GOT3 (cell line): Measurements from ENCODE around the gene C4orf46.
"Not testable (repeated sequence)": the region's sequence is repeated elsewhere in the genome, so short reads cannot be mapped to it uniquely, and the experiment has no call there.

Experiments used
- DNase-seq: peaks from one replicate; lab custom pipeline; 2025; ENCODE audit warnings: mixed read lengths; lab: John Stamatoyannopoulos, UW

The C4orf46 gene

DNA sequence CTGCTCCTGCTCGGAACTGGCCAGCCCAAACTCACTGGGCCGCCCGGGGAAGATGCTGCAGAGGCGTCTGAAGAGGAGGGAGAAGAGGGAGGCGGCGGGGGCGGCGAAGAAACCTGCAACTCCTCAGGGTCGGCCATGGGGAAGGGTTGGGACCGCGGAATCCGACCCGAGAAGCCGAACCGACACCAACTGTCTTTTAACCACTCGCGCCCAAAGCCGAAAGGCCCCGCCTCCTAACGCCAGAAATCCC lies at the start of gene C4orf46:
Gene C4orf46 (minus strand): TSS at position 223 of the 250 bp plus-strand sequence. CDS start 86 bp downstream, at position 137.
- DNase-seq, result no peak

DNA sequence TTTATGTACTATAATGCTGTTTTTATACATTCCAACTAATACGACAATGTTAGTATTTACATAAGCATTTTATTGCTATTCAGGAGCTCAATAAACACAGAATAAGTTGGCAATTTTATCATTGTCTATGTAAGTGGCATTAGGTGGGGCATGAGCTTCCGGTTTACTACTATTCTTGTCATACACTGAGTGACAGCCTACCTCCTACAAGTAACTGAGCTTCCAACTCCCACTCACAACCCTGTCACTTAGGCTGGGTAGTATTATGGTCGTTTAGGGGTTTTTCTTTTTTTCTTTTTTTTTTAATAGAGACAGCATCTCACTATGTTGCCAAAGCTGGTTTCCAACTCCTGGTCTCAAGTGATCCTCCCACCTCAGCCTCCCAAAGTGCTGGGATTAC lies 44.1 kb upstream of the C4orf46 start:
- no peak for DNase-seq

DNA sequence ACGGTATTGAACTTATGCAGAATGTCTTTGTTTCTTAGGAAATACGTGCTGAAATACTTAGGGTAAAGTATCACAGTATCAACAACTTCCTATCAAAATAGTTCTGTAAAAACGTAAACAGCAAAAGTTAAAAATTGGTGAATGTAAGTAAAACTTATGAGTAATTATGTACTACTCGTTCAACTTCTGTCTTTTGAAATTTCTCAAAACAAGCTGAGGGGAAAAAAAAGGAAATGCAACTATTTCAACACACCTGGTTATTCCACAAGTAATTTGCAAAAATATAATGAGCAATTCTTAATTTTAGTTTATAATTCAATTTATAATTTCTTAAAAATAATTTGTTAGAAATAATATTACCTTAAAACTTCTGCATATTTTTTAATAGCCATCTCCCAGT lies 43.2 kb upstream of the C4orf46 start:
- DNase-seq, result no peak

DNA sequence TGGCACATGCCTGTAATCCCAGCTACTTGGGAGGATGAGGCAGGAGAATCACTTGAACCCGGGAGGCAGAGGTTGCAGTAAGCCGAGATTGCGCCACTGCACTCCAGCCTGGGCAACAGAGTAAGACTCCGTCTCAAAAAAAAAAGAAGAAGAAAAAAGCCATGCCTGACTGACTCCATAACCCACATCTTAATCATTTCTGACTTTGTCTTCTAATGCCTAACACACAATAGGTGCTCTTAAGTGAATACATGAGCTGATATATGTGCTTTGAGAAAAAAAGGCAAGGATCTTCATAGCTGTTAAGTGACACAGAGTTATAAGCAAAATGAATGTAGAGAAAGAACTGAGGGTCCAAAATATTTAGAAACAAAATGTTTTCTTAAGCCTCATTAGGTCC lies 40.9 kb upstream of the C4orf46 start:
- not testable (repeated sequence) for DNase-seq

DNA sequence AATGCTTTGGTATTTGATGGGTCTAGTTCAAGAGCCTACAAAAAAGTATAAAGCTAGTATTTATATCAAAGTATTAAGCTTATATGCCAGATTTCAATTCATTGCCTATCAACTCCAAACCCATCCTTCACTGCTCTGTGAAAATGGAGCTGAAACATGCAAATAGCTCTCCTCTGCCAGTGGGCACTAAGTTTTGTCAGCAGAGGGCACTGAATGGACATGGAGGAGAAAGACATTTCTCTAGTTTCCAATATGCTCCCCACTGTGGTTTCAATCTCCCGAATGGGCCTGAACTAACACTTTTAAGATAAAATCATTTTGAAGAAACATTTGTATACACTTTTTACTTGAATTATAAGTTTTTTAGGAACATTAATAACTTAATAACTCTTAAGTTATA lies 39.1 kb upstream of the C4orf46 start:
- DNase-seq, result no peak

DNA sequence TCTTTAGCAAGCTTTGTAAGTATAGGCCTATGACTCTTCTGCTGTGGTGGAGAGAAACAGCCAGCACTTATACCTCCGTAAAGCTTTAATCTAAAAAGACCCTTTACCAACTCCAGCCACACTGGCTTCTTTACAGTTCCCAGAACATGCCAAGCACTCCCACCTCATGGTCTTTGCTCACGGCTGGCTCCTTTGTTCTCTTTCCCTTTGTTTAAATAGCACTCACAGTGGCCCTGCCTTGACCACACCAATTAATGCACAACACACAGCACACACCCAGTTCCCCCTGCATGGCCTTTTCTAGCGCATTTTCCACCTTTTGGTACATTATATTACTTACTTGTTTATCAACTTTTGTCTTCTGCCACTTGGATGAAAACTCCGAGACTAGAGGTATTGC lies 32.6 kb upstream of the C4orf46 start:
- DNase-seq, result no peak

DNA sequence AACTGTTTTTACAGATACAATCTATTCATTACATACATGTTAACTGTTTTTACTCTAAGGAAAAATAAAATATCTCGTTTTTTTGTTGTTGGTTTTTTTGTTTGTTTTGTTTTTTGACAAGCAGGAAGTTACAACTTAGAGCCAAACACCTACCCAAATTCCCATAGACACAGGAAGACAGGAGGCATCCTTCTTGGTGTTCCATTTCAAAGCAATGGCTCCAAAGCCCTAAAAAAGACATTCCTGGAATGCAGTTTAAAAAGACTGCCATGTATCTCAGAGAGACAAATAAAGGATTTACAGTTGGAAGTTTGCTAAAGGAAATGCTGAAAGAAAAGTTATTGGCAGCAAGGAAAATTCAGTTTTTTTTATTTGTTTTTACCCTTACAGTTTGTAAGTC lies 17.1 kb upstream of the C4orf46 start:
- DNase-seq, result no peak

DNA sequence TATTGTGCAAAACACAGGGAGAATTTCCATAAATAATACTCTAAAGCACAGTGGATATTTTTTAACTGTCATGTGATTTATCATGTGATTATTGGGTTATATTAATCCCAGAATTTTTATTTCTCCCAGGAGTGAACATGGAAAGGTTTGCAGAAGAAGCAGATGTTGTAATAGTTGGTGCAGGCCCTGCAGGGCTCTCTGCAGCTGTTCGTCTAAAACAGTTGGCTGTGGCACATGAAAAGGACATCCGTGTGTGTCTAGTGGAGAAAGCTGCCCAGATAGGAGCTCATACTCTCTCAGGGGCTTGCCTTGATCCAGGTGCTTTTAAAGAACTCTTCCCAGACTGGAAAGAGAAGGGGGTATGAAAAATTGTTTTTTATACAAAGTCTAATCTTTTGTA lies 10.4 kb upstream of the C4orf46 start:
- DNase-seq, result no peak

DNA sequence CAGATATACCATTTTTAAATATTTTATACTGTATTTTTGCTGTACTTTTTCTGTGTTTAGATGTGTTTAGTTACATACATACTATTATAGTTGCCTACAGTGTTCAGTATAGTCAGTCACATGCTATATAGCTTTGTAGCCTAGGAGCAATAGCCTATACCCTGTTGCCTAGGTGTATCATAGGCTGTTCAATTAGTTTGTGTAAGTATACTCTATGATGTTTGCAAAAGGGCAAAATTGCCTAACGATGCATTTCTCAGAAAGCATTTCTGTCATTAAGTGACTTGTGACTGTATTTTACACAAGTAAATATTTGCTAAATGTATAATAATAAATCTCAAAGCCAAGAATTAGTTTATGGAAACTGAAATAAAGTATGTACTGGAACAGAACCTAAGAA lies 9.9 kb upstream of the C4orf46 start:
- no peak for DNase-seq

DNA sequence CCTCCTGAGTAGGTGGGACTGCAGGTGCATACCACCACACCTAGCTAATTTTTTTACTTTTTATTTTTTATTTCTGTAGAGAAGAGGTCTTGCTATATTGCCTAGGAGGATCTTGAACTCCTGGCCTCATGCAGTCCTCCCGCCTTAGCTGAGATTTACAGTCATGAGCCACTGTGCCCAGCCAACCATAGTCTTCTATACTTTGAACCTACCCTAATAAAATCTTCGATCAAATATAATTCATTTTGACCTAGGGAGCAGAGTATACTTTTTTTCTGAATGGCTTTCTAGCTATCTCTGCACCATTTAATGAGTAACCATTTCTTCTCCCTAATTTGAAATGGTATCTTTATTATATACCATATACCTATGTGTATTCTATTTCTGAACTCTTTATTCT lies 7.1 kb upstream of the C4orf46 start:
- no peak for DNase-seq

DNA sequence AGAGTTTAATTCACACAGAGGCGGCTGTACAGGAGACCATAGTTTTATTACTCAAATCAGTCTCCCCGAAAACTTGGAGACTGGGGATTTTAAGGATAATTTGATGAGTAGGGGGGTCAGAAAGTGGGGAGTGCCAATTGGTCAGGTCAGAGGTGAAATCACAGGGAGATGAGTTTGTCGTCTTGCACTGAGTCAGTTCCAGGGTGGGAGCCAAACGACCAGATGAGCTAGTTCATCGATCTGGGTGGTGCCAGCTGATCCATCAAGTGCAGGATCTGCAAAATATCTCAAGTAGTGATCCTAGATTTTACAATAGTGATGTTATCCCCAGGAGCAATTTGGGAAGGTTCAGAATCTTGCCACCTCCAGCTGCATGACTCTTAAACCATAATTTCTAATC lies 4.4 kb upstream of the C4orf46 start:
- no peak for DNase-seq

DNA sequence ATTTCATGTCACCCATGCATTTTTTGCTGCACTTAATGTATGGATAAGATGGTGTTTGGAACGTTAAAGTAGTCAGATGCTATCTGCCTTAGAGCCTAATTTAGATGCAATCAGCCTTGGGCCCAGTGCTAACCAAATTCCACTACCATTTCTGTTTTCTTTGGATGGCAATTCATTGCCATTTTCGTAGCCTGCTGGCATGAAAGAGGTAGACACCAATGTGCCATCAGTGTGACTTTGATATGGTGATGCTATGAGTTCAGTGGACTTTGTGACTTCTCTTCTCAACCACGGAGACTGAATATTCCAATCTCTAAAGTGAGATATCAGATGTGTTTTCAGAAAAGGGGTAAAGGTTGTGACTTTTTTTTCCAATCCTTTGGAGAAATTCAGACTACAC lies 1.9 kb upstream of the C4orf46 start:
- no peak for DNase-seq

DNA sequence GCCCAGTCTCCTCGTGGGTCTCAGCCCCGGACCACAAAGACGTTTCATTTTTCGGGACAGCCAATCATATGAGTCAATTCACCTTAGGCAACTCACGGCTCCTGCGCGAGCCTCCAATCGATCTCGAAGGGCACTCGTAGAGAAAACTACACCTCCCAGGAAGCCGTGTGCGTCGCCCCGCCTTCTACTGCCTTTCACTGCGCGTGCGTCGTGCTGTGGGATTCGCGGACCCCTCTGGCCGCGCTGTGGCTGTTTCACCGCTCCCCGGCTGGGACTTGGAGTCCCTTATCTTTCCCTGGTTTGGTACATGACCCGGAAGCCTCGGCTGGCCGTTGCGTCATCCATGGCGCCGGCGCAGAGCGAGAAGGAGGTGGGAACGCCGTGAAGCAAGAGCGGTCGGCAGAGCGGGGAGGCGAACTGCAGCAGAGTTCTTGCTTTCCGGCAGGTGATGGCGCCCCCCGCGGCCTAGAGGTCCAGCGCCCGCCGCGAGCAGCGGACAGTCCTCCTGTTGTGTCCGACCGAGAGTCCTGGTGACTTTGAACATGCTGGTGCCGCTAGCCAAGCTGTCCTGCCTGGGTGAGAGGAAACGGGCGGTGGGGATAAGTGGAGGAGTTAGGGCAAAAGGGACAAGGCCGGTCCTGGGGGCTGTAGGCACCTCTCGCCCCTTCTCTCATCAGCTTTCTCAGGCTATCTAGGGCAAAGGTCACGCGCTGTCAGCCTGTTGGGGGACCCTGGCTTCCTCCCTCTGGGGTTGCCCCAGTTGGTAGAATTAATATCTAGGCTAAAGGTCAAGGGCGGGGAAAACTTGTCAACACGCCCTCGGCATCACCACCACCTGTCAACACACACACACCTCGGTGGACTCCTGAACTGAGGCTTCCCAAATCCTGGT lies 474 bp upstream of the C4orf46 start, which contains the start of gene ETFDH:
Gene ETFDH (plus strand): TSS at position 382 of the 892 bp plus-strand sequence. CDS start 161 bp downstream, at position 543.
- DNase-seq, result peak; percentile 86

DNA sequence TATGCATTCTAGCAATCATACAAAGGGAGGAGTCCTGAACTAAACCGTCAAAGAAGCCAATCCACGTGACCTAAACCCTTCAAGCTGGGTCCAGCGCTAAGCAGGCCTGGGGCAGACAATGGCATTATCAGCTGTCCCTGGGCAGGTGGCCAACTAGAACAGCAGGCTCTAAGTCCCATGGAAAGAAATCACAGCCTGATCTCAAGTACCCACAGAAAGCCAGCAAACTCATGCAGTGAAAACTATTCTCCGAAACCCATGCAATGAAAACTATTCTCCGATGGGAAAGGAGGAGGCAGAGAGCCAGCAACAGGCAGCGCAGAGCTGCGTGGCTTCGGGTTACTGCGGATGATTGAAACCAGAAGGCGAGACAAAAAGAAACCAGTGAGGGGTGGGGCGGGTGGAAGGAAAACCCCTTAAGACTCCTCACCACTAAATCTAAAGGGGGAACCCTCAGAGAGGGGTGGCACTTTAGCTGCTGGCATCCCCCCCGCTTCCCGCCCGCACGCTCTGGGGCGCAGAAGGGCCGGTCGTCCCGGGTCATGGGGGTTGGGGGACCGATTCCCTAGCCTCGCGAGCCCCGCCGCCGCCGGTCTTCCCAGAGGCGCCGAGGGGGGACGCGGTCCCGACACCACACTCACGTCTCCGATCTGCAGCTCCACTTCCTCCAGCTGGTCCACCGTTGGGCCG lies 567 bp downstream of the C4orf46 start:
- no peak for DNase-seq

DNA sequence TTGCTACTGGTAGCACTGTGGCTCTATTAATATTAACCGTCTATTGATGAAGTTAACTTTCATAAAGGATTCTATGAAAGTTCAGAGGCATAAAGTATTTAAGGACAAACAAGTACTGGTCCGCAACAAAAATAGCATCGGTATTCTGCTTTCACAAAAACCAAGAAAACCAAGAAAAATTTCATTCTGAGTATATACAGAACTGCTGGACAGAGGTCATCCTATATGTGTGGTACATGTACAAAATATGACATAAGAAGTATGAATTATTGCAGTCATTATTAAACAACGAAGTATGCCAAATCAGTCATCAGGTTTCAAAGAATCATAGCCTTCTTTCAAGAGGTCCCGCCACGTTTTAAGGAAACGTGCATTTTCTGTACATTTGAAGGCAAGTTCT lies 2.4 kb downstream of the C4orf46 start:
- DNase-seq, result no peak

DNA sequence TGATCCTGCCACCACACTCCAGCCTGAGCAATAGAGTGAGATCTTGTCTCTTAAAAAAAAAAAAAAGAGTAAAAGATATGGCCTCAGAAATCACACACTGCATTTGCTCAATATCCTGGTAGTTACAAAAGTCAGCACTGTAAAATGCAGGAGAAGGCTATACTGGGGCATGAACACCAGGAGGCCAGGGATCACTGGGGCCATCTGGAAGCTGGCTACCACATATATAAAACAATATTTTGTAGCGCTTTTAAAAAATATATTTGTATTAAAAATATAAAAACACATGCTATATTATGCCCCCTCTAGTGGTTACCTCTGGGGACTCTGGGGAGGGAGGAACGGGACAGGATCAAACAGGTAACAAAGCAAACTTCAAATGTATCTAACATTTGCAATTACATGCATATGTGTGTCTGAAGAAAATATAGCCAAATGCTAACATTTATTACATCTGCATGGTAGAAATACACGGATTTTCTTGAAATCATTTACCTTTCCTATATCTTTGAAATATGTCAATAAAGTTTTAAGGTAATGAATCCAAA lies 4.0 kb downstream of the C4orf46 start:
- no peak for DNase-seq

DNA sequence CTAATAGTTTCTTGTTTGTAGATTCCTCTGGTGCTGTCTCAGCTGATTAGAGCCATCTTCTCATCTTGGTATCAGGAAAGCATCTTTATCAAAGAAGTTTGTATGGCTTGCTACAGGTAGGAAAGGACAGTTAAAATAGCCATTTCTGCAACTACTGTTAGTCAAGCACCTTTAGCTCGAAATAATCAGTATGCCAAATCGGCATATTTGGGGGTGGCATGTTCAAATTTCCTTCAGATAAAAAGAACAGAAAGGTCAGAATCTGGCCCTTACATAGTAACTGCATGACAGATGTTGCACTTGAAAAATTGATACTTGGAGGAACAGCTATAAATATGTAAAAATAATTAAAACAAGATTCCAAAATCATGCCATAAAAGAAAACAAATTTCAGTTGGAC lies 4.8 kb downstream of the C4orf46 start:
- no peak for DNase-seq

DNA sequence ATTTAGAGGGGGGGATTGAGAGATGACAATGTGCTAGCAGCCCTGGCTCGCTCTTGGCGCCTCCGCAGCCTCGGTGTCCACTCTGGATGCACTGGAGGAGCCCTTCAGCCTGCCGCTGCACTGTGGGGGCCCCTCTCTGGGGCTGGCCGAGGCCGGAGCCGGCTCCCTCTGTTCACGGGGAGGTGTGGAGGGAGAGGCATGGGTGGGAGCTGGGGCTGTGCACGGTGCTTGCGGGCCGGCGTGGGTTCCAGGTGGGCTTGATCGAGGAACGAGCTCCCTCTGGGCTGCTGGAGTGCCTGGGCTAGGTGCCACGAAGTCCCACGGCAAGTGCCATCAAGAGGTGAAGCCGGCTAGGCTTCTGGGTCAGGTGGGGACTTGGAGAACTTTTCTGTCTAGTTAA lies 6.9 kb downstream of the C4orf46 start:
- no peak for DNase-seq

DNA sequence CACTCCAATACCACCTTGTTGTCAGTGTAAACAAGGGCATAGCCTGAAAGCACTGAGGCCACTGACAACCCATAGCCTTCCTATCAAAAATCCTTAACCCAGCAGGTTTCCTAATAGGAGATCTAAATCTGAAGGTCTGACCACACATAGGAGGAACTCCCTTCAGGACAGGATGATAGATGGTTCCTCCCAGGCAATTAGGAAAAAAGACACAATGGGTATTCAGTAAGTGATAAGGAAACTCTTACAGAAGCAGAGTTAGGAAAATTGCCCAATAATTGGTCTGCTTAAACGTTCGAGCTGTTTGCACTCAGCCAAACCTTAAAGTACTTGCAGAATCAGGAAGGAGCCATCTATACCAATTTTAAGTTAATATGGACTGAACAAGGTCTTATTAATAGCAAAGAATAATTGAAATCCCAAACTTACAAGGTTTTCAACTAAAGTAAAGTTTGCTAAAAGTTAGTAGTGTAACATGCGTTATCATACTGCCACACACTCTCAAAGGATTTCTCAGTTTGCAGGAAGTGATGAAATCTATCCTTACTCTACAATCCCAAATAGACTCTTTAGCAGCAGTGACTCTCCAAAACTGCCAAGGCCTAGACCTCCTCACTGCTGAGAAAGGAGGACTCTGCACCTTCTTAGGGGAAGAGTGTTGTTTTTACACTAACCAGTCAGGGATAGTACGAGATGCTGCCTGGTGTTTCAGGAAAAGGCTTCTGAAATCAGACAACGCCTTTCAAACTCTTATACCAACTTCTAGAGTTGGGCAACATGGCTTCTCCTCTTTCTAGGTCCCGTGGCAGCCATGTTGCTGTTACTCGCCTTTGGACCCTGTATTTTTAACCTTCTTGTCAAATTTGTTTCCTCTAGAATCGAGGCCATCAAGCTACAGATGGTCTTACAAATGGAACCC lies 7.7 kb downstream of the C4orf46 start:
- not testable (repeated sequence) for DNase-seq

DNA sequence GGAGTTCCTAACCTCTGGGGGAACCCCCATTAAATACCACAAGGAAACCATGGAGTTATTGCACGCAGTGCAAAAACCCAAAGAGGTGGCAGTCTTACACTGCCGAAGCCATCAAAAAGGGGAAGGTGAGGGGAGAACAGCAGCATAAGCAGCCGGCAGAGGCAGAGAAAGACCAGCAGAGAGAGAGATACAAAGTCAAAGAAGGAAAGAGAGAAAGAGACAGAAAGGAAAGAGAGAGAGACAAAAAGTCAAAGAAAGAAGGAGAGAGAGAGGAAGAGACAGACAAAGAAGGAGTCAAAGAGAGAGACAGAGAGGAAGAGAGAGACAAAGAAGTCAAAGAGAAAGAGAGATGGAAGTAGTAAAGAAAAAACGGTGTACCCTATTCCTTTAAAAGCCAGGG lies 8.4 kb downstream of the C4orf46 start:
- not testable (repeated sequence) for DNase-seq

DNA sequence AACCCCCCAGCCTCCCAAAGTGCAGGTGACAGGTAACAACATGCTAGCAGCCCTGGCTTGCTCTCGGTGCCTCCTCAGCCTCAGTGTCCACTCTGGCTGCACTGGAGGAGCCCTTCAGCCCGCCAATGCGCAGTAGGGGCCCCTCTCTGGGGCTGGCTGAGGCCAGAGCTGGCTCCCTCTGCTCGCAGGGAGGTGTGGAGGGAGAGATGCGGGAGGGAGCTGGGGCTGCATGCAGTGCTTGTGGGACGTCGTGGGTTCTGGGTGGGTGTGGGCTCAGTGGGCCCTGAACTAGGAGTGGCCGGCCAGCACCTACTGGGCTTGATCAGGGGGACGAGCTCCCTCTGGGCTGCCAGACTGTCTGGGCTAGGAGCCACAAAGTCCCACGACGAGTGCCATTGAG lies 14.4 kb downstream of the C4orf46 start:
- DNase-seq, result no peak

DNA sequence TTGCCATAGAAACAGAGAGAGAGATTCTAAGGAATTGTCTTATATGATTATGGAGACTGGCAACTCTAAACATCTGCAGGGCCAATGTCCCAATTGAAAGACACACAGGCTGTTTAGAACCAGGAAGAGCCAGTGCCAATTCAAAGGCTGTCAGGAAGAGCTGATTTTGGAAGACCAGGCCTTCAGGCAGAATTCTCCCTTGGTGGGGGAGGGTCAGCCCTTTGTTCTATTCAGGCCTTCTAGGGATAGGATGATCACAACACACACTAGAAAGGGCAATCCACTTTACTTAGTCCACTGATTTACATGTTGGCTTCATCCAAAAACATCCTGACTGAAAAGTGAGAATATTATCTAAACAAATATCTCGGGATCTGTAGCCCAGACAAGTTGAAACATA lies 15.2 kb downstream of the C4orf46 start:
- DNase-seq, result no peak
